HG02870 (cell line): ENCODE measurements around the gene RNASEH2C.
"Not testable (repeated sequence)": the region's sequence is repeated elsewhere in the genome, so short reads cannot be mapped to it uniquely, and the experiment has no call there.

Experiments
- ATAC-seq: cut with Tn5 transposase; IDR thresholded peaks from one replicate; pipeline ENCODE4 v1.9.1; 2021; ENCODE audit warnings: mild to moderate bottlenecking, moderate library complexity; ENCODE audit not compliant: unreplicated experiment

RNASEH2C gene

DNA sequence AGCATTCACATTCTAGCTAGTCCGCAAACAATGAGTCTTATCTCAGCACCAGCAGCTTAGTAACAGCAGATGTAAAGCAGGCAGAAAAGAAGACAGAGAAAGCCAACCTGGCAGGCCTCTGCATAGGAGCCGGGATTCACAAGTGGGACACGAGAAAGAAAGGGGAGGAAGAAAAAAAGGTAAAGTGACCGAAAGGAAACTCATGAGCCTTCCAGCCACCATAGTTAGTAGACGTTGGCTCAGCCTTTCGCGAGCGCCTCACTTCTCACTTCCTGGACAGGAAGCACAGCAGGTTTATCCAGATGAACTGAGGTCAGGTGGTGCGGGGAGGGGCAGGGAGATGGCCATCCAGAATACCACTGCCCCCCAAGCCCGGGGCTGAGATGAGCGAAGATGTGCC, 28.2 kb downstream of the RNASEH2C start:
- no peak for ATAC-seq

DNA sequence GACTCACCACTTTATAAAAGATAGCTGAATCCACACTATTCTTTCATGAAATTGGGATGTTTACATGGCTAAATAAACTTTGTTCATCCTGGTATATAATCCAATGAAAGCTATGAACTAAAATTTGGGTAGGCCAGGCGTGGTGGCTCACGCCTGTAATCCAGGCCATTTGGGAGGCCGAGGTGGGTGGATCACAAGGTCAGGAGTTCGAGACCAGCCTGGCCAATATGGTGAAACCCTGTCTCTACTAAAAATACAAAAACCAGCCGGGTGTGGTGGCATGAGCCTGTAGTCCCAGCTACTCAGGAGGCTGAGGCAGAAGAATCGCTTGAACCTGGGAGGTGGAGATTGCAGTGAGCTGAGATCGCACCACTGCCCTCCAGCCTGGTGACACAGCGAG, 28.8 kb downstream of the RNASEH2C start:
- ATAC-seq: not testable (repeated sequence)

DNA sequence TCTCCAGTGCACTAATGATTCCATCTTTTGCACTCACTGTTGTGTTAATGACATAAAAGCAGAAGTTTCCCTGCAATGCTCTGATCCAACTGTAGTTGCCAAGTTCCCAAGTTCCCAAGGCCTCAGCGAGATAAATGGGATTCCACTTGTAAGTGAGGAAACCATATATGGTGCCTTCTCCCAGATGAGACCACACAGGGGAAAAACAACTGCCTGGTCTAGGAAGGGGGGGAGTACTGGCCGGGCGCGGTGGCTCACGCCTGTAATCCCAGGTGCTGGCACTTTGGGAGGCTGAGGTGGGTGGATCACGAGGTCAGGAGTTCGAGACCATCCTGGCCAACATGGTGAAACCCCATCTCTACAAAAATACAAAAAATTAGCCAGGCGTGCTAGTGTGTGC, 34.6 kb downstream of the RNASEH2C start:
- no peak for ATAC-seq

DNA sequence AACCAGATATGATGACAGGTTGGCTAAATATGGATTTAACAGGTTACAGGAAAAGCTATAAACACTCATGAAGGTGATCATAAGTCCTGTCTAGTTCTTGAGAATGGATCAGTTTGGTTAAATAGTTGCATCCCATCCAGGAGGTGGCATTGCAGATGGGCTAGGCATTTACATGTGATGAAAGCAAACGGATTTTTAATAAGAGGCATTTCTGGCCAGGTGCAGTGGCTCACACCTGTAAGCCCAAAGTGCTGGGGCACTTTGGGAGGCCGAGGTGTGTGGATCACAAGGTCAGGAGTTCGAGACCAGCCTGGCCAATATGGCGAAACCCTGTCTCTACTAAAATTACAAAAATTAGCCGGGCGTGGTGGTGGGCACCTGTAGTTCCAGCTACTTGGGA, 37.1 kb downstream of the RNASEH2C start:
- ATAC-seq: not testable (repeated sequence)

DNA sequence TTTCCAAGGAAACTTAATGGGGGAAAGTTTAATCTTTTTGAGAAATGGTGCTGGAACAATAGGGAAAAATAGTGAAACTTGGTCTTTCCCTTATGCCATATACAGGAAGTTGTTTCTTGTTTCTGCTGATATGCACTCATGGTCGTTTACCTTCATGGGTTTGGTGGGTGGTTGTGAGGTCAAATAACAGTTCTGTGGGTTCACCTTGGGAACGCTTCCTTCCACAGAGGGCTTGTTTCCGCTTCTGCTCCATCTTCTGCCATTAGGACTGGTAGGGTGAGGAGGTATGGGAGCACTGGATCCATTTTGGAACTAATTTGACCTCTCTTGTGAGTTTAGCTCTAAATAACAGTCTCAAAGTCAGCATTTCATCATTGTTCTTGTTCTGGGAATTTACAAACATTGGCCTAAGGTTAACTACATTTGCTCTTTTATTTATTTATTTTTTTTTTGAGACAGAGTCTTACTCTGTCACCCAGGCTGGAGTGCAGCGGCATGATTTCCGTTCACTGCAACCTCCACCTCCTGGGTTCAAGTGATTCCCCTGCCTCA, 40.3 kb downstream of the RNASEH2C start:
- no peak for ATAC-seq

DNA sequence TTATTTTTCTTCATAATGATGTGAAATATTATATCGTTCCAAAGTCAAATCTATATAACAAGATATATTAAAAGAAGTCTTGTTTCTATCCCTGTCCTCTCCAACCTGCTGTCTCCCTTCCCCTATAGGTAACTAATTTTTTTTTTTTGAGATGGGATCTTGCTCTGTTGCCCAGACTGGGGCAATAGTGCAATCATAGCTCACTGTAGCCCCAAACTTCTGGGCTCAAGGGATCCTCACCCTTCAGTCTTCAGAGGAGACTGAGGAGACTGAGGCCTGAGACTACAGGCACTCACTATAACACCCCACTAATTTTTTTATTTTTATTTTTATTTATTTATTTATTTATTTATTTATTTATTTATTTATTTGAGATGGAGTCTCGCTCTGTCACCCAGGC, 47.6 kb downstream of the RNASEH2C start:
- ATAC-seq: no peak

DNA sequence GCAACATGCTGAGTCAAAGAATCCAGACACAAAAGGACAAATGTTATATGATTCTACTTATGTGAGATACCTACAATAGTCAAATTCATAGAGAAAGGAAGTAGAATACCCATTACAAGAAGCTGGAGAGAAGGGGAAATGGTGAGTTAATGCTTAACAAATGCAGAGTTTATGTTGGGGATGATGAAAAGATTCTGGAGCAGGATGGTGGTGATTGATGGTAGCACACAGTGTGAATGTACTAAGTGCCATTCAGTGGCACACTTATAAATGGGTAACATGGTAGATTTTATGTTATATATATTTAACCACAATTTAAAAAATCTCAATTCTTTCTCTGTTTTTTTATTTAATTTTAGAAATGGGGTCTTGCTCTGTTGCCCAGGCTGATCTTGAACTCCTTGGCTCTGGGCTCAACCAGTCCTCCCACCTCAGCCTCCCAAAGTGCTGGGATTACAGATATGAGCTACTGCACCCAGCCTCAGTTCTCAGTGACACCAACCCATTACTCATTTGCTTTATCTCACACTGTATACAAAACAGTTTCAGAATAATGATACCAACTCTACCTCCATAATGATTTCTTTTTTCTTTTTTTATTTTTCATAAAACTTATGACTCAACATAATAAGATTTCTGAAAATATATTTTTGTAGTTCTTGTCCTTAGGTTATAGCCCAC, 48.3 kb downstream of the RNASEH2C start:
- ATAC-seq: no peak
